H1 (cell line): Measurements from ENCODE around the gene KIF21A. TPM values are rescaled to one million over a fixed set of nuclear protein-coding genes. Genes with fewer than 3 reads are reported as not detected.

Source experiments
- CTCF ChIA-PET: fragments of 300-600 bp; sonication (Branson Sonifier 250); formaldehyde crosslinking; loops from one replicate; lab custom pipeline; 2021; ENCODE audit not compliant: partially characterized antibody; lab: Charles Lee
- POLR2A ChIA-PET: fragments of 300-600 bp; sonication (Branson Sonifier 250); formaldehyde crosslinking; loops from one replicate; lab custom pipeline; 2021; ENCODE audit warnings: inconsistent platforms; ENCODE audit not compliant: partially characterized antibody; lab: Charles Lee
- DNase-seq, 2 experiments: peaks; one replicate each; pipeline versions ENCODE4 v3.0.0 to v3.0.0-alpha.2; 2010 to 2022; ENCODE audit warnings: low spot score in 2 of 2, low read depth in 1 of 2, mixed read lengths in 1 of 2
- FAIRE-seq: peaks from 2 replicates; lab custom pipeline; 2011; peaks lifted over from hg19 to GRCh38; lab: Jason Lieb, UNC
- H2AFZ ChIP-seq: 2 replicates; pipeline ENCODE4 v1.8.1; 2012; ENCODE audit warnings: low read length, inconsistent platforms
- H2AK5ac ChIP-seq: 2 replicates; pipeline ENCODE4 v1.6.1; 2013; ENCODE audit warnings: low read depth, low read length
- H2BK120ac ChIP-seq: replicated peaks from 2 replicates; pipeline ENCODE3; 2013; ENCODE audit warnings: low read depth, low read length, inconsistent platforms
- H2BK12ac ChIP-seq: 2 replicates; pipeline ENCODE4 v1.6.1; 2013; ENCODE audit warnings: low read depth, low read length
- H2BK15ac ChIP-seq: 2 replicates; pipeline ENCODE4 v1.6.1; 2013; ENCODE audit warnings: low read length
- H2BK20ac ChIP-seq: 2 replicates; pipeline ENCODE4 v1.6.1; 2013; ENCODE audit warnings: low read length
- H2BK5ac ChIP-seq: 2 replicates; pipeline ENCODE4 v1.6.1; 2013; ENCODE audit warnings: low read depth, low read length
- H3K14ac ChIP-seq: 2 replicates; pipeline ENCODE4 v1.6.1; 2013; ENCODE audit warnings: inconsistent platforms; ENCODE audit not compliant: insufficient read length
- H3K18ac ChIP-seq: 2 replicates; pipeline ENCODE4 v1.6.1; 2013; ENCODE audit warnings: low read length; ENCODE audit errors: extremely low read depth
- H3K23ac ChIP-seq: 2 replicates; pipeline ENCODE4 v1.6.1; 2013; ENCODE audit warnings: inconsistent platforms; ENCODE audit not compliant: insufficient read length
- H3K23me2 ChIP-seq: 2 replicates; pipeline ENCODE4 v1.6.1; 2013; ENCODE audit warnings: low read depth, low read length
- H3K27ac ChIP-seq: 2 replicates; pipeline ENCODE4 v1.6.1; 2011; ENCODE audit warnings: low read depth, low read length, inconsistent platforms
- H3K27me3 ChIP-seq, 4 experiments: replicated peaks in 1 of 4; 1 replicate in 1 of 4; 2 replicates in 3 of 4; pipeline versions ENCODE4 v1.6.1 to v1.8.1; 2011 to 2013; ENCODE audit warnings: low read length in 3 of 4, mild to moderate bottlenecking in 3 of 4, inconsistent platforms in 2 of 4, mixed read lengths in 2 of 4, moderate library complexity in 1 of 4; ENCODE audit not compliant: control insufficient read depth in 3 of 4, insufficient read depth in 3 of 4; ENCODE audit errors: extremely low read depth in 1 of 4
- H3K36me3 ChIP-seq, 4 experiments: 2 replicates each; pipeline versions ENCODE4 v1.6.1 to v1.8.1; 2011 to 2013; ENCODE audit warnings: mild to moderate bottlenecking in 4 of 4, low read length in 3 of 4, moderate library complexity in 2 of 4, control low read depth in 1 of 4, inconsistent platforms in 1 of 4; ENCODE audit not compliant: insufficient read depth in 4 of 4, control insufficient read depth in 2 of 4
- H3K4ac ChIP-seq: replicated peaks from 2 replicates; pipeline ENCODE3; 2013; ENCODE audit warnings: low read length, low read depth, mixed read lengths, inconsistent platforms; ENCODE audit not compliant: insufficient read length
- H3K4me1 ChIP-seq, 4 experiments: replicated peaks in 1 of 4; 1 replicate in 1 of 4; 2 replicates in 3 of 4; pipeline versions ENCODE4 v1.6.1 to v1.8.1; 2011 to 2013; ENCODE audit warnings: low read length in 3 of 4, inconsistent platforms in 2 of 4, mixed read lengths in 1 of 4; ENCODE audit not compliant: insufficient read depth in 4 of 4, control insufficient read depth in 3 of 4
- H3K4me2 ChIP-seq, 2 experiments: 2 replicates each; pipeline versions ENCODE4 v1.6.1 to v1.8.1; 2011 to 2013; ENCODE audit warnings: low read depth in 2 of 2, low read length in 2 of 2, control low read depth in 1 of 2, inconsistent platforms in 1 of 2, mild to moderate bottlenecking in 1 of 2; ENCODE audit not compliant: insufficient read depth in 1 of 2
- H3K4me3 ChIP-seq, 4 experiments: fragments of 200-600, 300-600 bp in 1 of 4; sonication (generic), shearing (Covaris generic), sonication (Bioruptor Twin) in 1 of 4; 2 replicates each; pipeline versions ENCODE4 v1.5.1 to v1.8.1; 2011 to 2016; ENCODE audit warnings: low read length in 4 of 4, low read depth in 3 of 4, control low read depth in 2 of 4, inconsistent platforms in 2 of 4, mild to moderate bottlenecking in 2 of 4, mixed read lengths in 1 of 4, moderate library complexity in 1 of 4; ENCODE audit not compliant: insufficient read depth in 2 of 4; ENCODE audit errors: extremely low read depth in 1 of 4
- H3K56ac ChIP-seq: replicated peaks from 2 replicates; pipeline ENCODE3; 2013; ENCODE audit warnings: low read depth, mild to moderate bottlenecking, mixed read lengths, low read length, inconsistent platforms; ENCODE audit not compliant: insufficient read length
- H3K79me1 ChIP-seq: 2 replicates; pipeline ENCODE4 v1.6.1; 2013; ENCODE audit warnings: low read depth, low read length, control low read depth
- H3K79me2 ChIP-seq, 2 experiments: 2 replicates each; pipeline versions ENCODE4 v1.6.1 to v1.8.1; 2012 to 2013; ENCODE audit warnings: low read length in 2 of 2, mild to moderate bottlenecking in 2 of 2, inconsistent platforms in 1 of 2; ENCODE audit not compliant: insufficient read depth in 2 of 2, control insufficient read depth in 1 of 2
- H3K9ac ChIP-seq, 4 experiments: replicated peaks in 1 of 4; 1 replicate in 1 of 4; 2 replicates in 3 of 4; pipeline versions ENCODE4 v1.6.1 to v1.8.1; 2011 to 2013; ENCODE audit warnings: low read depth in 3 of 4, low read length in 3 of 4, control low read depth in 2 of 4, mild to moderate bottlenecking in 2 of 4, moderate library complexity in 2 of 4, inconsistent platforms in 1 of 4; ENCODE audit errors: extremely low read depth in 1 of 4
- H3K9me3 ChIP-seq, 2 experiments: 2 replicates each; pipeline versions ENCODE4 v1.6.1 to v1.8.1; 2012 to 2013; ENCODE audit warnings: mild to moderate bottlenecking in 2 of 2, moderate library complexity in 2 of 2, control low read depth in 1 of 2, inconsistent platforms in 1 of 2, low read depth in 1 of 2, low read length in 1 of 2, mixed read lengths in 1 of 2; ENCODE audit not compliant: insufficient read depth in 2 of 2
- H4K20me1 ChIP-seq, 2 experiments: replicated peaks in 1 of 2; 2 replicates each; pipeline versions ENCODE3 to v1.8.1; 2011 to 2013; ENCODE audit warnings: inconsistent platforms in 2 of 2, low read length in 2 of 2, mild to moderate bottlenecking in 1 of 2; ENCODE audit not compliant: insufficient read depth in 2 of 2, control insufficient read depth in 1 of 2
- H4K5ac ChIP-seq: 2 replicates; pipeline ENCODE4 v1.6.1; 2013; ENCODE audit warnings: low read length, low read depth, mixed read lengths, inconsistent platforms; ENCODE audit not compliant: insufficient read length
- H4K8ac ChIP-seq: 2 replicates; pipeline ENCODE4 v1.8.0; 2013; ENCODE audit warnings: mild to moderate bottlenecking, moderate library complexity, low read length, inconsistent platforms; ENCODE audit not compliant: insufficient read depth; ENCODE audit errors: extremely low read depth
- H4K91ac ChIP-seq: replicated peaks from 2 replicates; pipeline ENCODE3; 2013; ENCODE audit warnings: low read length, mixed read lengths, inconsistent platforms; ENCODE audit not compliant: insufficient read length
- ATF2 ChIP-seq: IDR thresholded peaks from 2 replicates; pipeline ENCODE4 v1.6.1; 2012; ENCODE audit warnings: low read length, inconsistent platforms
- CTCF ChIP-seq, 3 experiments: IDR thresholded peaks; 1 replicate in 2 of 3; 2 replicates in 1 of 3; pipeline versions ENCODE4 v1.5.1 to v1.6.1; 2011; ENCODE audit warnings: low read length in 3 of 3, mild to moderate bottlenecking in 3 of 3, inconsistent platforms in 2 of 3, low read depth in 1 of 3, moderate library complexity in 1 of 3; ENCODE audit not compliant: insufficient read depth in 1 of 3; ENCODE audit errors: control extremely low read depth in 1 of 3
- KDM5A ChIP-seq: fragments of 200-600 bp; IDR thresholded peaks from 2 replicates; pipeline ENCODE4 v1.7.1; 2012; ENCODE audit warnings: mild to moderate bottlenecking, low read length, inconsistent platforms, mixed read lengths
- SP4 ChIP-seq: IDR thresholded peaks from 2 replicates; pipeline ENCODE4 v1.6.1; 2012; ENCODE audit warnings: low read length, inconsistent platforms
- TAF1 ChIP-seq: IDR thresholded peaks from 2 replicates; pipeline ENCODE4 v1.6.1; 2011; ENCODE audit warnings: mild to moderate bottlenecking, low read depth, low read length
- YY1 ChIP-seq: IDR thresholded peaks from 2 replicates; pipeline ENCODE4 v1.6.1; 2011; ENCODE audit warnings: low read depth, mild to moderate bottlenecking, low read length
- WGBS, 2 experiments: shearing (Covaris generic) in 1 of 2; methylation state at CpG; one replicate each; pipeline versions ENCODE4 v1.1.6 to v1.1.7; 2013 to 2015; ENCODE audit warnings: low lambda C conversion rate in 2 of 2, mixed read lengths in 2 of 2, inconsistent platforms in 1 of 2, low coverage in 1 of 2, missing lambda C conversion rate in 1 of 2; ENCODE audit not compliant: insufficient replicate concordance in 2 of 2, insufficient coverage in 1 of 2, insufficient read length in 1 of 2; ENCODE audit errors: extremely low coverage in 1 of 2, missing lambda C conversion rate in 1 of 2; 5-methylcytosine and 5-hydroxymethylcytosine counted together
- polyA plus RNA-seq, 7 experiments: library from polyadenylated mRNA; depleted of rRNA in 3 of 7; stranded (reverse) in 5 of 7; unstranded in 2 of 7; fragments of >200 nt in 5 of 7; fragments of 200-250 nt in 2 of 7; gene quantifications; 1 replicate in 5 of 7; 2 replicates in 1 of 7; 4 replicates in 1 of 7; pipeline versions ENCODE4 v1.2.1 to v1.2.3, GENCODE V29; 2011 to 2013; ENCODE audit warnings: missing spikeins in 2 of 7, mixed read lengths in 2 of 7
- total RNA-seq: library from RNA; stranded (reverse); fragmentation: NEBNext Ultra II Directional; extraction: Animal tissue kit (Norgen Biotek cat#: 25700); gene quantifications from 2 replicates; pipeline ENCODE4 v1.2.1, GENCODE V29; 2021

Gene KIF21A
- total and polyA plus RNA-seq, 2 of the 8 experiments (the other 6 are each of a cell fraction or from before 2014, with no cell fraction given): 10.0 to 26.0 TPM

GRCh38 chr12:39327965-39328364 lies 115.0 kb downstream of the KIF21A start:
- Histone ChIP-seq H2AFZ (no peak overlapping the region), H3K4me2 (no peak overlapping the region), H4K20me1 (no peaks in the 10 kb centered on the region), H2BK5ac (no peak overlapping the region), H3K14ac (no peak overlapping the region), H3K4ac (no peak overlapping the region), H4K8ac (no peak overlapping the region), H2BK120ac (no peak overlapping the region), H3K23ac (no peak overlapping the region), H3K4me1 (no peaks in the 10 kb centered on the region), H4K91ac (no peak overlapping the region), H4K5ac (no peak overlapping the region), H2BK12ac (no peak overlapping the region), H3K36me3 (peaks cover 0 to 20% (median 8%) of the 10 kb centered on the region in 4 experiments; a peak in 5 of 8 replicates), H2BK15ac (no peak overlapping the region), H3K79me1 (no peaks in the 10 kb centered on the region), H3K79me2 (no peaks in the 10 kb centered on the region), H3K27me3 (no peaks in the 10 kb centered on the region), H3K18ac (no peak overlapping the region), H3K56ac (no peak overlapping the region), H2AK5ac (no peak overlapping the region), H3K4me3 (no peak overlapping the region), H3K23me2 (no peaks in the 10 kb centered on the region), H3K9ac (no peak overlapping the region), H2BK20ac (no peak overlapping the region), H3K27ac (no peak overlapping the region), H3K9me3 (no peaks in the 10 kb centered on the region)
- DNase-seq (no peak), FAIRE-seq (no peak)
- POLR2A ChIA-PET: no interaction called here
- CTCF ChIA-PET: interaction anchor here (1.4 to 1.7 kb wide), 2 partner anchors 10 to 47 kb away, joined by 4 to 8 read pairs; no protein-coding TSS in a partner anchor
- 97% methylated on average over 6 of the region's 6 CpGs; no CpG with 5 or more reads in 1 of the 2 experiments for WGBS, 2 experiments
- no peak for TF ChIP-seq ATF2
- no peak for TF ChIP-seq CTCF (IDR thresholded peaks at IDR 0.05; ENCODE audit: control extremely low read depth in 1 of 3, insufficient read depth in 1 of 3, low read depth in 1 of 3, low read length in 3 of 3)
- no peak for TF ChIP-seq YY1
- TF ChIP-seq SP4: no peak
- TF ChIP-seq KDM5A: no peak
- no peak for TF ChIP-seq TAF1
